HG03460 (cell line): ENCODE measurements around the gene CAMLG.

Experiments used
- ATAC-seq: cut with Tn5 transposase; IDR thresholded peaks from one replicate; pipeline ENCODE4 v1.9.1; 2021; ENCODE audit not compliant: unreplicated experiment

The CAMLG gene

DNA sequence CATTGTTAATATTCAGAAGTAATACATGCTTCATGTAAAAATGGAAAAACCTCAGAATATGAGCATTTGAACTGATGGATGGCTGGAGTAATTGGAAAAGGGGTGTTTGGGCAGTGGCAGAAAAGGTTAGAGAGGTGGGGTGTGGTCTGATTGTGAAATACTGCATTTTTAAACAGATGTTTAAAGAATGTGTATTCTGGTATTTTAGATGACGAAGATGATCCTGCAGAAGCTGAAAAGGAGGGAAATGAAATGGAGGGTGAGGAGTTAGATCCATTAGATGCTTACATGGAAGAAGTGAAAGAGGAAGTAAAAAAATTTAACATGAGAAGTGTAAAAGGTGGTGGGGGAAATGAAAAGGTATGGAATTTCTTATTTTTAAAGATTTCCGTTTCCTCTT is 39.0 kb downstream of the CAMLG start:
- ATAC-seq = no peak

DNA sequence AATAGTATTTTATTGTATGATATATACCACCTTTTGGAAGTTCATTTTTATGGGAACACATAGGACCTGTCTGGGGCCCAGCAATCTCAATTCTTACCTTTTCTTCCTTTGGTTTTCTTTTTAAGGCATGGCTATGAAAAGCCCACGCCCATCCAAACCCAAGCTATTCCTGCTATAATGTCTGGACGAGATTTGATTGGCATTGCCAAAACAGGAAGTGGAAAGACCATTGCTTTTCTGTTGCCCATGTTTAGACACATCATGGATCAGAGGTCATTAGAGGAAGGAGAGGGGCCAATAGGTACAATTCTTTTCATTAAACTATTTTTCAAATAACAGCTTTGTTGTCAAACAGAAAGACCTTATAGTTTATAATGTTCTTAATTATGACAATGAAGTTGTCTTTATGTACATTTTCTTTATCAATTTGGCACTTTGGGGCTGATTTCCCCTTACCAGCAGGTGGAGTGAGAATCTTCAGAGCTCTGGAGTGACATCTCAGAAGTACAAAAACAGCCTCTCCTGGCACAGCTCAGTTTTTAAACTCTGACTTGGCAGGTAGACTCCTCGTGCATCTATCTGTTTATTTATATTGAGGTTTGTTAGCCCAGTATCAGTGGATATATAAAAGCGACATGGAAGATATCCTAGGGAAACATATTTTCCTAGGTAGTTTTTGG is 46.0 kb downstream of the CAMLG start:
- ATAC-seq = no peak

DNA sequence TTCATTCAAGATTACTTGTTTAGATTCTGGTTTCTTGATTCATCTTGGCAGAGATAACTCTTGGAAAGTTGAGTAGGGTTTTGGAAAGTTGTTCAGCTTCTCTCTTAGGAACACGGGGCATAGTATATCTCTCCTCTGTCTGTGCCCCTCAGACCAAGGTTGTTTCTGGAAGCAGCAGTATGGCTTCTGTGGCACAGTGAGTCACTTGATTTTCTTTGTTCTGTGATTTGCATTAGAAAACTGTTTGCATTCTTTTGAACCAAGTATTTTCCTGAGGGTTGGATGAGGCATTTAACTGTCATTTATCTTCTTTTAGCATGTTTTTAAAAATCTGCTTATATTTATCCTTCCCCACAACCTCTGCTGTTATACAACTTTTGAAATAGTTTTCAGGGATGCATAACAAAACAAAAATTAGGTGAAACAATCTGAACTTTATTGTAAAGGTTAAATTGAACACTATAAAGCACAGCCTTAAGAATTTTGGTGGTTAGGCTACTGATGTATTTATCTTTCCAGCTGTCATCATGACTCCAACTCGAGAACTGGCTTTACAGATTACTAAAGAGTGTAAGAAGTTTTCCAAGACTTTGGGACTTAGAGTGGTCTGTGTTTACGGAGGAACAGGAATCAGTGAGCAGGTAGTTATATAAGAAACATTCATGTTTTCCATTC is 46.7 kb downstream of the CAMLG start:
- ATAC-seq = no peak

DNA sequence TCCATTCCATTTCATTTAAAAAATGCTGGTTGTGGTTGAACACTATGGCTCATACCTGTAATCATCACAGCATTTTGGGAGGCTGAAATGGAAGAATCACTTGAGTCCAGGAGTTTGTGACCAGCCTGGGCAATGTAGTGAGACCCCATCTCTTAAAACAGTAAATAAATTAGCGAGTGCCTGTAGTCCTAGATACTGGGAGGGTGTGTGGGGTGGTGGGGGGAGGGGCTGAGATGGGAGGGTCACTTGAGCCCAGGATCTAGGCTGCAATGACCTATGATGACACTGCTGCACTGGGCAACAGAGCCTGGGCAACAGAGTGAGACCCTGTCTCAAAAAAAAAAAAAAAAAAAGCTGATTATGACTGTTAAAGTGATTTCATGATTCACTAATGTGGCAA is 49.3 kb downstream of the CAMLG start:
- ATAC-seq = no peak

DNA sequence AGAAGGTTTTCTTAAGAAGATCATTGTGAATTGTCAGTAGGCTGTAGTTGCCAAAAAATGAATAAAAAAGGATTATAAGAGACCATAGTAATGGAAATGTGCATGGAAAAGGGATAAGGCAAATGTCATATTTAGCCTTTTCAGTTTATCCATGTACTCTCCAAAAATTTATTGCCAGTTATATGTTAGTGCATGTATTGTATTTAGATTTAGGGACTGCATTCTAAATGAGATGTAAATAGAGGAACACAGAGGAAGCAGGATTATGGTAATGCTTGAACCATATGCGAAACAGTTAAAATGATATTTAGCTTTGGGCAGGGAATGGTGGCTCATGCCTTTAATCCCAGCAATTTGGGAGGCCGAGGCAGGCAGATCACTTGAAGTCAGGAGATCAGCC is 53.2 kb downstream of the CAMLG start:
- ATAC-seq = no peak

DNA sequence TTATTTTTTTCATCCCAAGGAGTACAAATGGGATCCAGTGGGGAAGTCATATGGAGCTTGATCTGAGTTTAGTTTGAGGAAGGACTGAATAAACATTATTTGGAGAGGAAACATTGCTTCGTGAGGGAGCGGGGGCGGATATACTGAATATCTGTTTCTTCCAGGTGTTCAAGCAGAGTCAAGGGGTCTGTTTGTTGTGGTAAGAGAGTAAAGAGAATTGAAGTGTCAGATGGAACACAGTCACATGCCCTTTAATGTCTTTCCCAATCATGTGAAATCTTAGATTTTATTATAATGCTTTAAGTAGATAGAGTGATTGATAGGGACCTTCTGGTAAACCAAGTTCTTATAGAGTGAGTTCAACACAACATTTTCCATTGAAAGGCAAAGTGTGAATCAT is 53.9 kb downstream of the CAMLG start:
- no peak for ATAC-seq

DNA sequence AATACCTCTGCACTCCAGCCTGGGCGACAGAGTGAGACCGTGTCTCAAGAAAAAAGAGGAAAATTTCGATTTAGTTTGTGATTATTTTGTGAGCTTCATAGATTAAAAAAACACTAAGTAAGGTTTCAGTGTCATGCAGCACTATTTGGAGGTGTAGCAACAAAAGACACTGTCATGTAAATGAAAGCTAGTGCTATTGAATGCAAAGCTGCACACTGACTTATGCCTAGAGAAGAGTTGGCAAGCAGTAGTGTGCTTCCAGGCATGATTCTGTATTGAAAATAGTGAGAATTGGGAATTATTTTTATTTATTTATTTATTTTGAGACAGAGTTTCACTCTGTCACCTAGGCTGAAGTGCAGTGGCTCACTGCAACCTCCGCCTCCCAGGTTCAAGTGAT is 54.8 kb downstream of the CAMLG start:
- ATAC-seq = no peak

DNA sequence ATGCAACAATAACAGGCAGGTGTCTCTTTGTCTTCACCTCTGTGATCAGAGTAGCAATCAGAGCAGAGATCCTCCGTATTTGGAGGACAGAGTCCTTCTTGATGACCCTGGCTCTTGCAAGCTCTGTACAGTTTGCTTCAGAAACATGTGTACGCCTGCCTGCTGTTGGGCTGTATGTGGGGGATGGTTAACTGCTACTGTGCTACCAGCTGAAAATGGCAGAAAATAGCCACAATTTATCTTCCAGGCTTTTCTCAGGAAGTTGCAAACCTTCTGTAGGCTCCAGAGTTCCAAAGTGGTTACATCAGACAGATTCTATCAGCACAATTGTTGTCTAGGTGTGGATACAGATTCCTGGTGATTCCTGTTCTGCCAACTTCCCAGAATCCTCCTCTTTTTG is 55.7 kb downstream of the CAMLG start:
- ATAC-seq = no peak

DNA sequence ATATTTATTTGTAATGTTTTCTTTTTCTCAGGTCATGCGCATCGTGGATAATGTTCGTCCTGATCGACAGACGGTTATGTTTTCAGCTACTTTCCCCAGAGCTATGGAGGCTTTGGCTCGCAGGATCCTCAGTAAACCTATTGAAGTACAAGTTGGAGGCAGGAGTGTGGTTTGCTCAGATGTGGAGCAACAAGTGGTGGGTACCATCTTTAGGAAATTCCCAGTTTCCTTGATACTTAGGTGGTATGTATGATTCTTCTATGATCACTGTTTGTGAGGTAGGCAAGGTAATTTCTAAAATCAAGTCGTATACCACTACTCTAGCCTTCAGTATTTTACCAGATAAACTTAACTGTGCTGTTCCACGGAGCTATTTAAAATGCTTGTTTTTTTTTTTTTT is 56.5 kb downstream of the CAMLG start:
- no peak for ATAC-seq

DNA sequence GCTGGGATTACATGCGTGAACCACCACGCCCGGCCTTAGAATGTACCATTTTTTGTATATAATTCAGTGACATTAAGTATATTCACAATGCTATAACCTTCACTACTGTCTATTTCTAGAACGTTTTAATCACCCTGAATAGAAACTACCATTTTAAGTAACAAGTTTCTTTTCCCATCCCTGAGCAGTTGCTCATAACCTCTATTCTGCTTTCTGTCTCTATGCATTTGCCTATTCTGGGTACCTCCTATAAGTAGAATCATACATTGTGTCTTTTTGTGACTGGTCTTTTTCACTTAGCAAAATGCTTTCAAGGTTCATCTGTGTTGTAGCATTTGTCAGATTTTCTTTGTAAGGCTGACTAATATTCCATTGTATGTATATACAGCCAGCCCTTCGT is 60.1 kb downstream of the CAMLG start:
- ATAC-seq = no peak
